ENCODE measurements around the gene RASA3. TPM values are rescaled to one million over a fixed set of nuclear protein-coding genes. Genes with fewer than 3 reads are reported as not detected.

RASA3 gene
- total RNA-seq, 1 experiment from 2014 or later = 18.6 TPM

DNA sequence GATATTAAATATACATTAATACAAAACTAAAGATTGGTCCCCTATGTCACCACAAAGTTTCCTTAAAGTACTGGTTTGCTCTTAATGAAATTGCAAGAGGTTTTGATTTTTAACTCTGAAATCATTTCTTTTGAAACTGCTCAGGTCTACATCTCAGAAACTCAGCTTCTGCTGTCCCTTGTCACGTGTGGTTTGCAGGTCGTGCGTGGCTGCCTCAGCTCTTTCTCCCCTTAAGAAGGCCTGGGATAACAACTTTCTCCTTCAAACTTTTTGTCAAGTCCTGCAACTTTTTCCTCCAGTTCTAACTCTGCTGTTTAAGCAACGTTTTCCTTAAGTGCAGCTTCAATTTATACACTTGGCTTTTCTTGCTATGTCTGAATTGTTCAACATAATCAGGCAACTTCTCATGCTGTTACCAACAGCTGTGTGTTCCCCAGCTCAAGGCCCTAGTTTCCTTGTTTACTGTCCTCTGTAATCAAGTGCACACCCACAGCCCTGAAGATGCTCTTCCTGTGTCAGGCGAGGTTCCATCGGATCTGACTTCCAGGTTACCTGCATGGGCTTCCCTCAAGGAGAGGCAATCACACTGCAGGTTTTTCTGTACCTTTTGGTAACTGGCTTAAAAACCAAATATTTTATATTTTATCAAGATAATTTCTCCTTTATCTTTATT is 172.0 kb downstream of the RASA3 start:
- Histone ChIP-seq H3K9ac (ENCODE audit: low read length) (no peak overlapping the region), H3K36me3 (ENCODE audit: control insufficient read depth in 1 of 2, insufficient read depth in 2 of 2, low read length in 2 of 2) (no peaks in the 10 kb centered on the region), H3K9me3 (ENCODE audit: control insufficient read depth in 1 of 2, insufficient read depth in 1 of 2, low read depth in 1 of 2, low read length in 2 of 2) (peaks cover 13 to 22% of the 10 kb centered on the region in 2 experiments; a peak in 3 of 4 replicates), H3K27me3 (ENCODE audit: insufficient read depth, low read length) (no peaks in the 10 kb centered on the region), H2AFZ (ENCODE audit: low read depth, low read length, poor library complexity, severe bottlenecking) (no peak overlapping the region), H3K4me2 (ENCODE audit: low read length) (no peak overlapping the region), H3K4me1 (ENCODE audit: control insufficient read depth in 1 of 2, insufficient read depth in 2 of 2, low read length in 2 of 2) (no peaks in the 10 kb centered on the region), H3K27ac (ENCODE audit: low read depth, low read length) (no peak overlapping the region), H4K20me1 (ENCODE audit: insufficient read depth) (no peaks in the 10 kb centered on the region), H3K79me2 (ENCODE audit: insufficient read depth, low read length) (no peaks in the 10 kb centered on the region), H3K9me2 (ENCODE audit: insufficient read depth) (no peaks in the 10 kb centered on the region), H3K4me3 (replicated peaks in 1 of 2; ENCODE audit: low read depth in 1 of 2, low read length in 2 of 2) (no peak overlapping the region)
- no peak for DNase-seq (ENCODE audit: low read depth, low spot score)
- no TSS peak for BruUV-seq (replicated peaks)
- no peak for ATAC-seq
- RAD21 ChIA-PET (ENCODE audit: low non-redundant PET in 1 of 2, low total read pairs in 2 of 2, uncharacterized antibody in 2 of 2, unreplicated experiment in 2 of 2) = no interaction called here
- POLR2A ChIA-PET = no interaction called here
- CTCF ChIA-PET = no interaction called here
- TF ChIP-seq ZNF274 (IDR thresholded peaks at IDR 0.05; ENCODE audit: low read depth, low read length) = no peak
- TF ChIP-seq CEBPB (IDR thresholded peaks at IDR 0.05; ENCODE audit: low read depth) = no peak
- TF ChIP-seq JUND (IDR thresholded peaks at IDR 0.05) = no peak
- TF ChIP-seq, protein P1, sequence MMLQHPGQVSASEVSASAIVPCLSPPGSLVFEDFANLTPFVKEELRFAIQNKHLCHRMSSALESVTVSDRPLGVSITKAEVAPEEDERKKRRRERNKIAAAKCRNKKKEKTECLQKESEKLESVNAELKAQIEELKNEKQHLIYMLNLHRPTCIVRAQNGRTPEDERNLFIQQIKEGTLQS (IDR thresholded peaks at IDR 0.05) = no peak
- no peak for TF ChIP-seq ELF1 (IDR thresholded peaks at IDR 0.05; ENCODE audit: borderline replicate concordance, low read depth)
- no peak for TF ChIP-seq POLR2A (IDR thresholded peaks at IDR 0.05; ENCODE audit: borderline replicate concordance, extremely low read depth, insufficient read depth, insufficient read length)
- TF ChIP-seq SP1 (IDR thresholded peaks at IDR 0.05; ENCODE audit: low read depth) = no peak
- TF ChIP-seq SIN3A (IDR thresholded peaks at IDR 0.05; ENCODE audit: low read depth) = no peak
- TF ChIP-seq EZH2phosphoT487 (IDR thresholded peaks at IDR 0.05; ENCODE audit: borderline replicate concordance) = no peak
- no peak for TF ChIP-seq TCF7L2 (IDR thresholded peaks at IDR 0.05; ENCODE audit: borderline replicate concordance, extremely low read depth, insufficient read depth, insufficient read length)
- TF ChIP-seq, protein P2, sequence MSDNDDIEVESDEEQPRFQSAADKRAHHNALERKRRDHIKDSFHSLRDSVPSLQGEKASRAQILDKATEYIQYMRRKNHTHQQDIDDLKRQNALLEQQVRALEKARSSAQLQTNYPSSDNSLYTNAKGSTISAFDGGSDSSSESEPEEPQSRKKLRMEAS (IDR thresholded peaks at IDR 0.05) = no peak
- no peak for TF ChIP-seq CTCF (IDR thresholded peaks at IDR 0.05 in 2 of 3, conservative IDR thresholded peaks at IDR 0.05 in 1 of 3; ENCODE audit: borderline replicate concordance in 1 of 3, insufficient read depth in 1 of 3, low read depth in 2 of 3, low read length in 2 of 3)
- no peak for TF ChIP-seq FOSL1 (IDR thresholded peaks at IDR 0.05; ENCODE audit: low read depth)
- intact Hi-C loops (cut with micrococcal nuclease) = no loop called here

All from HCT116 (cell line).